DOHH2 (cell line): ENCODE results near the gene KCNIP2.

Experiments used
- H3F3A ChIP-seq: fragments of 200-600 bp; sonication (generic), shearing (Covaris generic); 2 replicates; pipeline ENCODE4 v1.6.0; 2016; ENCODE audit warnings: antibody characterized with exemption, mild to moderate bottlenecking; ENCODE audit not compliant: control insufficient read depth, insufficient read depth
- H3K27ac ChIP-seq: fragments of 200-600 bp; sonication (generic); 2 replicates; pipeline ENCODE4 v1.5.1; 2014; ENCODE audit warnings: low read depth, mild to moderate bottlenecking, low read length, moderate library complexity
- H3K27me3 ChIP-seq: fragments of 200-600 bp; sonication (generic); 2 replicates; pipeline ENCODE4 v1.6.1; 2014; ENCODE audit warnings: mild to moderate bottlenecking, low read length, mixed read lengths; ENCODE audit not compliant: control insufficient read depth
- H3K36me3 ChIP-seq: fragments of 200-600 bp; sonication (generic); 2 replicates; pipeline ENCODE4 v1.6.1; 2014; ENCODE audit warnings: mild to moderate bottlenecking, low read length, moderate library complexity, mixed read lengths; ENCODE audit not compliant: control insufficient read depth
- H3K4me1 ChIP-seq: fragments of 200-600 bp; sonication (generic); 2 replicates; pipeline ENCODE4 v1.6.1; 2014; ENCODE audit warnings: mild to moderate bottlenecking, low read length, mixed read lengths; ENCODE audit not compliant: control insufficient read depth
- H3K4me2 ChIP-seq: fragments of 200-600 bp; sonication (generic); 2 replicates; pipeline ENCODE4 v1.6.0; 2014; ENCODE audit warnings: mild to moderate bottlenecking, low read length, moderate library complexity
- H3K4me3 ChIP-seq: fragments of 200-600 bp; sonication (generic); 2 replicates; pipeline ENCODE4 v1.5.1; 2014; ENCODE audit warnings: mild to moderate bottlenecking, low read length, mixed read lengths
- H3K79me2 ChIP-seq: fragments of 200-600 bp; sonication (generic); 2 replicates; pipeline ENCODE4 v1.6.1; 2014; ENCODE audit warnings: mild to moderate bottlenecking, low read length, mixed read lengths; ENCODE audit not compliant: control insufficient read depth
- H3K9me2 ChIP-seq: fragments of 200-600 bp; sonication (generic); replicated peaks from 2 replicates; pipeline ENCODE4 v1.6.1; 2014; ENCODE audit warnings: mild to moderate bottlenecking, low read length, mixed read lengths; ENCODE audit not compliant: control insufficient read depth
- H3K9me3 ChIP-seq: fragments of 200-600 bp; sonication (generic); 2 replicates; pipeline ENCODE4 v1.6.1; 2014; ENCODE audit warnings: antibody characterized with exemption, low read length, mixed read lengths; ENCODE audit not compliant: control insufficient read depth, insufficient read depth
- H4K20me1 ChIP-seq: fragments of 200-600 bp; sonication (generic); 2 replicates; pipeline ENCODE4 v1.6.0; 2014; ENCODE audit warnings: low read depth, mild to moderate bottlenecking, antibody characterized with exemption, low read length, moderate library complexity; ENCODE audit not compliant: control insufficient read depth, insufficient read depth
- EZH2phosphoT487 ChIP-seq: fragments of 200-600 bp; sonication (generic); IDR thresholded peaks from 2 replicates; pipeline ENCODE4 v1.6.1; 2017; ENCODE audit warnings: borderline replicate concordance, mild to moderate bottlenecking, antibody characterized with exemption, low read length, moderate library complexity, mixed read lengths
- TF ChIP-seq, protein P1 (sequence below): fragments of 200-600 bp; sonication (generic); IDR thresholded peaks from one replicate; pipeline ENCODE4 v1.5.1; 2014; ENCODE audit warnings: antibody characterized with exemption, mild to moderate bottlenecking, low read depth, low read length; ENCODE audit not compliant: poor library complexity, severe bottlenecking

The KCNIP2 gene

DNA sequence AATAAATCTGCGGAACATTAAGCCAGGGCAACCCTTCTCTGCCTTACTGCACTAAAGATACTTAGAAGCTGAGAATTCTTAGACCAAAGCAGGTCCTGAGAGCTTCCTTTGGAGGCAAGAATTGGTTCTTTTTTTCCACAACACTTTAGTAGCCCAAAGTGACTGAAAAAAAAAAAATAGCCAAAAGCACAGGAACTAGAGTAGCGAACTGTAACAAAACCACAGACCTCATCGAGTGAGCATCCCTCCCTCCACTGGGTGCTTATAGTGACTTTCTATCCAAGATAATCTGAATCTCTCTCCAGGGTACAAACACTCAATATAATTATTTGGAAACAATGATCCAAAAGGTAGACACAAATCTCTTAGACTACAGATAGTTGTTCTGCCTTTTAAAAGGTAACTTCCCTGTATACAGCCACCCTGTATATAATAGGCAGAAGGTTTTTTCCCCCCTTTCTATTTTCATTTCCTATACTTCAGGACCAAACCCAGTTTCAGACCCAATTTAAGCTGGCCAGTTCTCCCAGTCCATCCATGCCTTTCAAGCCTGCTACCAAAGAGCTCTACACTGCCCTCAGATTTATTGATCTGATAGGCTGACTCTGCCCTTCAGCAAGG lies 31.6 kb upstream of the KCNIP2 start:
- Histone ChIP-seq H3K9me2 (no peaks in the 10 kb centered on the region), H3K4me3 (no peak overlapping the region), H4K20me1 (no peaks in the 10 kb centered on the region), H3K27ac (no peak overlapping the region), H3F3A (no peaks in the 10 kb centered on the region), H3K36me3 (no peaks in the 10 kb centered on the region), H3K79me2 (no peaks in the 10 kb centered on the region), H3K9me3 (no peaks in the 10 kb centered on the region), H3K4me1 (peaks cover 15% of the 10 kb centered on the region), H3K27me3 (no peaks in the 10 kb centered on the region), H3K4me2 (no peak overlapping the region)
- TF ChIP-seq, protein P1, sequence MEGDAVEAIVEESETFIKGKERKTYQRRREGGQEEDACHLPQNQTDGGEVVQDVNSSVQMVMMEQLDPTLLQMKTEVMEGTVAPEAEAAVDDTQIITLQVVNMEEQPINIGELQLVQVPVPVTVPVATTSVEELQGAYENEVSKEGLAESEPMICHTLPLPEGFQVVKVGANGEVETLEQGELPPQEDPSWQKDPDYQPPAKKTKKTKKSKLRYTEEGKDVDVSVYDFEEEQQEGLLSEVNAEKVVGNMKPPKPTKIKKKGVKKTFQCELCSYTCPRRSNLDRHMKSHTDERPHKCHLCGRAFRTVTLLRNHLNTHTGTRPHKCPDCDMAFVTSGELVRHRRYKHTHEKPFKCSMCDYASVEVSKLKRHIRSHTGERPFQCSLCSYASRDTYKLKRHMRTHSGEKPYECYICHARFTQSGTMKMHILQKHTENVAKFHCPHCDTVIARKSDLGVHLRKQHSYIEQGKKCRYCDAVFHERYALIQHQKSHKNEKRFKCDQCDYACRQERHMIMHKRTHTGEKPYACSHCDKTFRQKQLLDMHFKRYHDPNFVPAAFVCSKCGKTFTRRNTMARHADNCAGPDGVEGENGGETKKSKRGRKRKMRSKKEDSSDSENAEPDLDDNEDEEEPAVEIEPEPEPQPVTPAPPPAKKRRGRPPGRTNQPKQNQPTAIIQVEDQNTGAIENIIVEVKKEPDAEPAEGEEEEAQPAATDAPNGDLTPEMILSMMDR: no peak
- TF ChIP-seq EZH2phosphoT487: no peak

DNA sequence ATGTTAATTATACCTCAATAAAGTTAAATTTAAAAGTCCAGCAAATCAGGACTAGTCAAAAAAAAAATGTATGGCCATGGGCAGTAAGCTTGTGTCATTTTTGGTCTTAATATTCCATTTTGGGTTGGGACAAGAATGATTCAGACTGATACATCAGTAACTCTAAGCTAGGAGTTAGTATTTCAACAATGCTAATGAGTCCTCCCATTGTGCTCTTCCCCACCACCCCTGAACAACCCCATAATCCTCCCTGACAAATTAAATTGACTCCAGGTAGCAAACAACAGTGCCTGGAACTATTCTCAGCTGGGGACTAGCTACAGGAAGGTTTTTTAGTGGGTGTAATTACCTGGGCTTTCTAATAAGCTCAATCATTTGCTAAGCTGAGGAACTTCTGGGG lies 30.7 kb upstream of the KCNIP2 start:
- Histone ChIP-seq H4K20me1 (no peaks in the 10 kb centered on the region), H3K79me2 (no peaks in the 10 kb centered on the region), H3K36me3 (no peaks in the 10 kb centered on the region), H3K4me3 (no peak overlapping the region), H3K4me2 (no peak overlapping the region), H3K4me1 (peaks cover 15% of the 10 kb centered on the region), H3K9me2 (no peaks in the 10 kb centered on the region), H3K27ac (no peak overlapping the region), H3K27me3 (no peaks in the 10 kb centered on the region), H3F3A (no peaks in the 10 kb centered on the region), H3K9me3 (no peaks in the 10 kb centered on the region)
- TF ChIP-seq, protein P1: no peak

DNA sequence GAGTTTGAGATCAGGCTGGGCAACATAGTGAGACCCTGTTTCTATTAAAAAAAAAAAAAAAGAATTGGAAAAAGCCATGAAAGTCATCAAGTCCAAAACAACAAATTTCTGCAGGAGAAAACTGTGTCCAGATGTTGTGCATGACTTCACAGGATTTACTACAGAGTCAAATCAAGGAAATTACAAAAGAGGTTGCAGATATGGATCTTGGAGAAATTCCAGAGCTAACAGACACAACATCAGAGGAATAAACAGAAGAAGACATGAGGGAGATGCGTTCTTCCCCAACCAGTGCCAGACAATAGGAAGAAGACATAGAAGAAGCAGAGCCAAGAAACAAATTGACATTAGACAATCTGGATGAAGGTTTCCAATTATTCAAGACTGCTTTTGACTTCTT lies 24.3 kb upstream of the KCNIP2 start:
- no peaks in the 10 kb centered on the region for H3F3A ChIP-seq
- TF ChIP-seq, protein P1: no peak
- no peak for TF ChIP-seq EZH2phosphoT487
- H4K20me1 ChIP-seq: no peaks in the 10 kb centered on the region
- H3K4me3 ChIP-seq: no peak overlapping the region
- no peaks in the 10 kb centered on the region for H3K9me2 ChIP-seq
- no peak overlapping the region for H3K27ac ChIP-seq
- H3K27me3 ChIP-seq: no peaks in the 10 kb centered on the region
- H3K36me3 ChIP-seq: no peaks in the 10 kb centered on the region
- H3K9me3 ChIP-seq: no peaks in the 10 kb centered on the region
- H3K4me1 ChIP-seq: peaks cover 9% of the 10 kb centered on the region
- H3K4me2 ChIP-seq: no peak overlapping the region
- H3K79me2 ChIP-seq: no peaks in the 10 kb centered on the region
